ENCODE measurements around the gene IL16.
A peak's percentile ranks its signal among the peaks of the same experiment; 100 is the strongest.
"Not testable (repeated sequence)": the region's sequence is repeated elsewhere in the genome, so short reads cannot be mapped to it uniquely, and the experiment has no call there.

The IL16 gene

GRCh38 chr15:81317642-81318017 is 121.0 kb downstream of the IL16 start:
- DNase-seq = no peak

- DNase-seq = no peak
Measured at GRCh38 chr15:81321667-81322066, 125.0 kb downstream of the IL16 start.

DNA sequence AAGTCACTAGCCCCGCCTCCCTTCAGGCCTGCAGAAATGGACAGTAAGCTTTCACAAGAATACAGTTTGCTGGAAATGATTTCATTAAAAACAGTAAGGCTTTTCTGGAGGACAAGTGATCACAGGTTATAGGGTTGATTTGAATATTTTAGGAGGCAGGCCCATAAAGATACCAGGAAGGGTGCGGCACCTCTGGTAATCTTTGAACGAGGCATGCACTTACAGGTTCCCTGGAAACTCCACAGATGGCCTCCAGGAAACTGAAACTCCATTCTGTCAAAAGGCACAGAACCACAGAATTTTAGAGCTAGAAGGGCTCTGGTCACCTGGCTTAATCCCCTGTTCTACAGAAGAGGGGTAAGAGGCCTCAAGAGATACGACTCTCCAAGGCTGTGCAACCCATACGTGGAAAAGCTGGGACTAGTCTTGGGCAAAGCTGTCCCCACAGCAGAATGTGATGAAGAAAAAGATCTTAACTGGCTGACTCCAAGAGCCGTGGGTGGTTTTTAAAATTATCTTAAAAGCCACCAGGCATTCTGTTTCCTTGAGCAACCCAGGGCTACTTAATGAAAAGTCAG is 126.1 kb downstream of the IL16 start:
- DNase-seq = no peak

DNA sequence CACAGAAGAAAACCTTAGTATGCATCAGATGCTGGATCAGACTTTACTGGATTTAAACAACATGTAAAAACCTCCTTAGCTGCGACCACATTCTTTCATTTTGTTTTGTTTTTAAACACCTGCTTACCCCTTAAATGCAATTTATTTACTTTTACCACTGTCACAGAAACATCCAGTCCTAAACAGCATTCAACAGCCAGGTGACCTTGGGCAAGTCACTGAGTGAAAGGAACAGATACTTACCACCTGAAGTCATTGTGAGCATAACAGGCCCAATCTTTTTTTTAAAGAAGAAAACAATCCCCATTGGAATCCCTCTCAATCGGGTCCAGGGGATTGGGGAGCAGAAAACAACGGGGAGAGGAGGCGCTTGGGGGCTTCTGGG is 126.9 kb downstream of the IL16 start:
- DNase-seq = no peak

- peak; percentile 91 for DNase-seq
Measured at GRCh38 chr15:81323944-81324881, 127.5 kb downstream of the IL16 start, which contains the start of gene STARD5. TSS of gene STARD5 (minus strand) at chr15:81324141. CDS start at chr15:81324099, 42 bp downstream.

DNA sequence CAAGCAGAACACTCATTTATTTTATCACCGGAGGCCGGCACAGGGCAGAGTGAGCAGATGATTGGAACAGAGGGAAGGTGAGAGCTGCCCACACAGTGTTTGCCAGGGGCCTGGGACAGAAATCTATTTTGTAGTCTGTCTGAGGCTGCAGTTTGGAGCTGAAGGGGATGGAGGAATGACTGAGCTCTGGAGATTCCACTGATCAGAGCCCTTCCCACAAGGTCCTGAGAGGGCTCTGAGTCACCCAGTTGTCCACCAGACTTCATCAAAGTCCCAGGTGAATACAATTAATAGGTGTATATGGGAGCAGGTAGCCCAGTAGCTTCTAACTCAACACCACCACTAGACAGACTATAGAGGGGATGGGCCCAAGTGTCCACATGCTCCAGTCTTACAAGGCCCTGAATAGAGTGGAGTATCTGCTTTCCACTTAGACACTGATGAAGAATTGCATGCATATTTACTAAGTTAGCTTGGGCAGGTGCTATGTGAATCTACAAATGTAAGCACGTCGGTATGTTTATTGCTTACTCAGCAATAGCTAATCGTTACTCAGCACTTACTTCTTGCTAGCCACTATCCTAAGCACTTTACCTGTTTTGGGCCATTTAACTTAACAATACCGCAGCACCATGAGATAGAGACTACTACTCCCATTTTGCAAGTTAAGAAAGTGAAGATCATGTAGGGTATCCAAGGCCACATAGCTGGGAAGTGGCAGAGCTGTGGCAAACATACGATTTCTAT is 130.0 kb downstream of the IL16 start:
- DNase-seq = no peak

- DNase-seq = no peak
Measured at GRCh38 chr15:81327516-81327915, 130.8 kb downstream of the IL16 start.

DNA sequence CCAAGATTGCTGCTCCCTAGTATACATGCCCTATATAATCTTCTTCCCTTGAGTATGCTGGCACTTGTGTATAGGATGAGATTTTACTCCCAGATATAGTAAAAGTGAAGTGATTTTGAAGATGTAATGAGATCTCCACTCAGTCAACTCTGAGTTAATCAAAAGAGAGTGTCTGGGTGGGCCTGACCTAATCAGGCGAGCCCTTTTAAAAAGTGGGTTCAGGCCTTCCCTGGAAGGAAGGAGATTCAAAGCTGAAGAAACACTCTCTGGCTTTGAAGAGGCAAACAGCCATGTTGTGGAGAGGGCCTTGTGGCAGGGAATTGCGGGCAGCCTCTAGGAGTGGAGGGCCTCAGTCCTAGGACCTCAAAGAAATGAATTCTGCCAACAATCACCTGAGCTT is 132.8 kb downstream of the IL16 start:
- DNase-seq = no peak

DNA sequence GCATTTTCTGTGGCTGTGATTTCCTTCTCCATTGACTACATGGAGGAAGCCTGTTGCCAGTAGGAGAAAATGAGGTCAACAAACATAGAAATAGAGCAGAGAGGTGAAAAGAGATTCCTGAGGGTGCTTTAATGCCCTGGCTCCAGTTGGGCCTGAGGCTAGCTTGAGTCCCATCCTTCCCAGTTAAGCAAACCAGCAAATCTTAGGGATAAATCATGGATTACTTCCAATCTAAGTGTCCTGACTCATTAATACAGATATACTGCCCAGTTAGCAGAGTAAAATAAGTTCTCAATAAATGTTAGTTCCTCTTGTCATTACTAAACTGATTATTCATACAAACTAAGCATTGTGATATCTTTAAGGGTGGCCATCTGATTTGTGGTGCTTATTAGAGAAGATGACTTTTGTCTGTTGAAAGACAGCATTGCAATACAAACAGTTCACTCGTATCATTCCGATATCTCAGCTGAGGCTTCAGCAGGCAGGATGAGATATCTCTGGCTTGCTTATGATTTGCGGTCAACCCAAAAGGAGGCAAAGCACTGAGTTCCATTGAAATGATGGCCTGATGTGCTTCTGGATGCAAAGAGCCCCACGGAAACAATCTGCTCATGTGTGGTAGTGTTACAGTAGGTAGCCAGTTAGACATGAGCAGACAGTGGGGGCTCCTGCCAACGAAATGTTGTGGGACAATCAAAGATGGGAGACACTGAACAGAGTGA is 133.8 kb downstream of the IL16 start:
- no peak for DNase-seq

GRCh38 chr15:81331141-81331540 is 134.5 kb downstream of the IL16 start:
- DNase-seq = not testable (repeated sequence)

- no peak for DNase-seq
Measured at GRCh38 chr15:81331600-81331999, 134.9 kb downstream of the IL16 start.

GRCh38 chr15:81332326-81332725 is 135.6 kb downstream of the IL16 start:
- DNase-seq = no peak

DNA sequence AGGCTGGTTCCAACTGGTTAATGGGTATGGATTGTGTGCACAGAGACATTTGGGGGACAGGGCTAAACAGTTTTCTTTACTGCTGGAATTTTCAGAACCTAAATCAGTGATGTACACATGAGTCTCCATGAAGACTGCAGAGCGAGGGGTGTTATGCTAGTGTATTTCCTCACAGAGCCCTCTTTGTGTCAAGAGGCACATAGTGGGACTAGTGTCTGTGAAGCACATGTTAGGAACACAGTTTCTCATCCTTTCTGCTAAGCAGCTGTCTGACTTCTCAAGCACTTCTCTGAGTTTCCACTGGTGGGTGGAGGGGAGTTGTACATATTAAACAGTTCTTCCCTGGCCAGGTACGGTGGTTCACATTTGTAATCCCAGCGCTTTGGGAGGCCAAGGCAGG is 136.7 kb downstream of the IL16 start:
- no peak for DNase-seq

- no peak for DNase-seq
Measured at GRCh38 chr15:81334768-81335435, 138.2 kb downstream of the IL16 start.

DNA sequence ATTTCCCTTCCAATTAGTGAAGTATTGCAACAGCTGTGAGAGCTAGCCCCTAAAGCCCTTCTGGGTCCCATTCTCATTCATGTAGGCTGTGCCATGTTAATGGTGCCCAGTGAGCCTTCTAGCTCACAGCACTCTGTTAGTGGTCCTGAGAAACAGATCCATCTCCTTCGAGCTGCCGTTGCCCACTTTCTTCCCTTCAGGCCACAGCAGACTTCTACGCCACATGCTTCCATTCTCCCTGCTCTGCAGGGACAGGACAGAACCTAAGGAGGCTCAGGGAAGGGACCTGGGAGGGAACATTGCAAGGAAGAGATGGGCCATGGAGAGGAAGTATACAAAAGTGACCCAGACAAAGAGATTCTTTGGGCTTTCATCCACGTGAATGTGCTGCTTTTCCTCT is 139.0 kb downstream of the IL16 start:
- DNase-seq = no peak

DNA sequence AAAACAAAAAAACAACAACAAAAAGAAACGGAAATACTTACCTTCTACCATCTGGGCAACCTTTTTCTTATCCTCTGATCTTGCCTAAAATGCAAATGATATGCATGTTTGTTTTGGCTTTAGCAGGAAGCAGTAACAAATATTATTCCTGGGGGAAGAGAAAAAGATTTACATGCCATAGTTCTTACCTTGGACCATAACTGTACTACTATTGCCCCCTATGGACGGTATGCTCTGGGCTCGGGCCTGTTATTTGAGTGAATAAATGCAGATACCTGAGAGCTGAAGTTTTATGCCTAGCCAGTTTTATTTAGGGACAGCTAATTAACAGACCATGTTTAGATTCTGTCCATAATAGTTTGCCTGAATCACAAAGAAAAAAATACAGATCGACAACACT is 139.9 kb downstream of the IL16 start:
- DNase-seq = peak; percentile 35

- no peak for DNase-seq
Measured at GRCh38 chr15:81337241-81337640, 140.6 kb downstream of the IL16 start.

DNA sequence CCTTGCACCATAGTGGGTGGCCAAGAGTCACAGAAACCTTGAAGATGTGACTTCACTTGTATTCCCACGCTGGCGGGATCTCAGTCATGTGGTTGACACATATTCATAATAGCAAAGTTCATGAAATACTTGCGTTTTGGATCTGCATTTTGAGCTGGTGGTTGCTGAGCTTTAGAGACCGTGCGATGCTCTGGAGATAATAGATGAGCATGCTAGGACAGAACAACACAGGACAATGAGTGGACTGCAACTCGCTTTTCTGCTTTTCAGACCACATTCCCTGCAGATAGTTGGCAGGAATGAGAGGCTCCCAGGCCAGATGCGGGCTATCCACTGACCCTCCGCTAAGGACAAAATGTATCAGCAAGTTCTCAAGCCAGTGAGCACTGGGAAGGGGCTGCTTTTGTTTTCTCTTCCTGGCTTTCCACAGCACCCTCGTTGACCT is 141.1 kb downstream of the IL16 start:
- no peak for DNase-seq

DNA sequence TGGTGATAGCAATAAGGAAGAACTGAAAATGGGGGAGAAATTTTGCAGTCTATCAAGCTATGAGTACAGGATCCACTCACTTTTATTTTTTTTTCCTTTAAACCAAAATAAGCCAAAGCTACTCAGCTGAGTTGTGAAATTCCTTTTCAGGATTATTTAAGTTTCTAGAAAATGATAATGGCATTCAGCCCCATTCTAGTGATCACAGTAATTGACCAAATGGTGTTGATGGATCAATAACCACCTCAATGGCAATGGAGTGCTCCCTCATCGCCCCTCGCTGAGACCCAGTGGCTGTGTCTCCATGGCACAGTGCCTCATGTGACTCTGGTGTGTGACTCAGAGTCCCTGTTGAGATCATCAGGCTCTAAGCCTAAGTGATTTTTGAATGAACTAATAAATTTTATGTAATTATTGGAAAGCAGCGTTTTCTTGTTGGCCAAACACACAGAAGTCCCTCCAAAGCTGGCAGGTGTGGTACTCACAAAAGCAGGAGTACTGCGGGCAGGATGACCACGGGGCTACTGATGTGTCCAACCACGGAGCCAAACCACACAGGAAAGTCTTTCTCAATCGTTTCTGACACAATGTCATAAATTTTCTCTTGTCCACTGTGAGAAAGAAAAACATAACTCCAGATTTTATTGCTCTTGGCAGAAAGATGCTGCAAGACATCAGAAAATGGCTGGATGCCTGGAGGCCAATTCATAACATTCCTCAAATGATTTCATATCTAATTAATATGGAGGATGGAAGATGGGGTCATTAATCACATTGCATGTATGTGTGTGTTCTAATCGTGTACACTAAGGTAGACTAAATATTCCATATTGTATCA is 141.7 kb downstream of the IL16 start:
- DNase-seq = no peak

DNA sequence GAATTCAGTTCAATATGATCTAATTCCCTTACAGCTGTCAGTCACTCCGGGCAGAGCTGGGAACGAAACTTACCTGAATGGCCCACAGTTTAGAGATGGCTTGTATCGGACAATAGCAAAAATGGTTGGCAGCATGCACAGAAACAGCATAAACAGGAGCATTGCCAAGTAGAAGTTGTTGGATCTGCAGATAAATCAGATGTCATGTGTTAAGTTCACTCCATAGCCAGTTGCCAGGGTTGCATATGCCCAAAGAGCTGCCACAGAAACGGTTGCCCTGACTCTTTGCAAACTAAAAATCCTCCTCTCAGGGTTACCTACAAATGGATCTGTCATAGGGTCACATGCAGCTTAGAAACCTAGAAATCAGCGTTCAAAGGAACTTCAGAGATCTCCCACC is 142.6 kb downstream of the IL16 start:
- no peak for DNase-seq

DNA sequence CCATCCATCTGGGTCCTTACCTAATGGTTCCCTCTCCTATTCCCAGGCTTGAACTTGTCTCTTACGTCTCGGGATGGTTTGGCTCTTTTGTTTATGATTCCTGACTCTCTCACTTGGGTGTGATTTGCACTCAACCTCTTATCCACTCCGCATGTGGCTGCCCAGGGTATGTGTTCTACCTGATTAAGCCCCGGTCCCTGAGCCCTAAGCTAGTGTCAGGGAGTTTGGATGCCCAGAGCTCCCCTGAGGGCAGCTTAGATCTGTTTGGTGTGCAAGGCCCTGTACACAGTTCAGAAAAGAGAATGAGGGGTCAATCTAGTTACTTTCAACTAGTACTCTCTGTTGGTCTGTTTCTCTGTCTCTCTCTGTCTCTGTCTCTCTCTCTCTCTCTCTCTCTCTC is 143.2 kb downstream of the IL16 start:
- DNase-seq = no peak
